Stimulated activated CD4-positive, alpha-beta T cell treated with anti-CD3 and anti-CD28 coated beads, Interleukin-12 subunit alpha, Interleukin-12 subunit beta, amount 100 ng/mL, for 48 hours (primary cell): ENCODE data around the gene CXCL8.
"Not testable (repeated sequence)": the region's sequence is repeated elsewhere in the genome, so short reads cannot be mapped to it uniquely, and the experiment has no call there.

Source experiments
- DNase-seq, 3 donors: peaks; one replicate each; pipeline ENCODE4 v3.0.0-alpha.2; 2020; ENCODE audit warnings: low read depth in 2 of 3, low spot score in 1 of 3

CXCL8 gene

DNA sequence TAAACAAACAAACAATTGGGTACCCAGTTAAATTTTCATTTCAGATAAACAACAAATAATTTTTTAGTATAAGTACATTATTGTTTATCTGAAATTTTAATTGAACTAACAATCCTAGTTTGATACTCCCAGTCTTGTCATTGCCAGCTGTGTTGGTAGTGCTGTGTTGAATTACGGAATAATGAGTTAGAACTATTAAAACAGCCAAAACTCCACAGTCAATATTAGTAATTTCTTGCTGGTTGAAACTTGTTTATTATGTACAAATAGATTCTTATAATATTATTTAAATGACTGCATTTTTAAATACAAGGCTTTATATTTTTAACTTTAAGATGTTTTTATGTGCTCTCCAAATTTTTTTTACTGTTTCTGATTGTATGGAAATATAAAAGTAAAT, 2.9 kb downstream of the CXCL8 start:
- no peak for DNase-seq

DNA sequence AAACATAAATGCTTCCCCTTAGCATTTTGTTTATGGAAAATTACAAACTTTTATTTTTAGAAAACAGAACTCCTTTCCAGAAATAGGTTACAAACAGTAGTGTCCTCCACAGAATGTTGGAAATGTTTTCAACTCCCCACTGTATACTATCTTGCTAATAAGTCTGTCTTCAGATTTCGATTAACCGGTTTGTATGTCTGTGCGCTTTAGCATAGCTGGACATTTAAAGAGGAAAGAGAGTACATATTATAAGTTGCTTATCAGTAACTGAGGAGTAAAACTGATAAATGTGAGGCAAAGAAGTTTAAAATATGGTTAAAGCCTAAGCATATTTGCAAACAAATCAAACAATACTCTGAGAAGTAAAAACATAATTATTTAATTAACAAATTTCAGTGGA, 3.4 kb downstream of the CXCL8 start:
- DNase-seq, result no peak

DNA sequence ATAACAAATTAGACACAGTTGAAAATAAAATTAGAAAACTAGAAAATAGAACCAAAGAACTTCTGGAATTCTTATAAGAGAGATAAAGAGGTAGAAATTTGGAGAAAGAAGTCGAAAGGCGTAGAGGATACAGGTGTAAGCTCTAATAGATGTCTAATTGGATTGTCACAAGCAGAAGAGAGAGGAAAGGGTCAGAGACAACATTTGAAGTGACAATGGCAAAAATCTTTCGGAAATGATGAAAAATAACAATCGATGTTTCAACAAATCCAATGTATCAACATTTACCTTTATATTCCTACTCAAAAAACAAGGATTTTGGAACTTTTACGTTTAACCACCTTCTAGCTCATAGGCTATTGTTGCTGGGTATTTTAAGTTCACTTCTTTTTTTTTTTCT, 3.8 kb downstream of the CXCL8 start:
- DNase-seq, result no peak

DNA sequence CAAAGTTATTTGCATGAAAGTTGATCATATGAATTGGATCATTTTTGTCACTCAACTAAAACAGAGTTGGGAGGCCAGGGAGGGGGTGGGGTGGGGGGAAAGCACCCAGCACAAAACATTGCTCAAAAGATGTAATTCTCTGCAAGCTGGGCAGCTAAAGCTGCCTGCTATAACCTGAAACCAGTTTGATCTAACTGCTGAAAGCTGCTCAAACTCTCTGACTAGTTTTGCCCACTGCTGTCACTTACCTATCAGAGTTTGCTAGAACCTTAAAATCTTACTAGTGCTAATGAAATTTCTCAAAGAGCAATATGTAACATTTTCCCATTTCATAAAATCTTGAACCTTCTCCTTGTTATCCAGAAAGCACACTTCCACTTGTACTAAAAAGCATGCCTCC, 10.4 kb downstream of the CXCL8 start:
- DNase-seq, result no peak

DNA sequence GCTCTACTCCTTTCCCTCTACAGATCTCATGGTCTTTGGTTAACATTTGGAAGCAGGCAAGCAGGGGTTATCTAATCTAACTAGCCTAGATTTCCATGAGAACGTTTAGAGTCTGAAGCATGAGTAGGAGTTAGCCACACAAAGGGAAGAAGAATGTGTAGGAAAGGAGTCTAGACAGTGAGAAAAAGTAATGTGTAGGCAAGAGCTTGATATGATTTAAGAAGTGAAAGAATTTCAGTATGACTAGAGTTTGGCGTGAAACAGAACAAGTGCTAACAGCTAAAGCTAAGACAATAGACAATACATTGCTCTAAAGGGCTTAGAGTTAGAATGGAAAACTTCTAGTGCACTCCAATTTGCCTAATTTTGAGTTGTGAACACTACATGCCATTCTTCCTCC, 10.8 kb downstream of the CXCL8 start:
- DNase-seq, result no peak

DNA sequence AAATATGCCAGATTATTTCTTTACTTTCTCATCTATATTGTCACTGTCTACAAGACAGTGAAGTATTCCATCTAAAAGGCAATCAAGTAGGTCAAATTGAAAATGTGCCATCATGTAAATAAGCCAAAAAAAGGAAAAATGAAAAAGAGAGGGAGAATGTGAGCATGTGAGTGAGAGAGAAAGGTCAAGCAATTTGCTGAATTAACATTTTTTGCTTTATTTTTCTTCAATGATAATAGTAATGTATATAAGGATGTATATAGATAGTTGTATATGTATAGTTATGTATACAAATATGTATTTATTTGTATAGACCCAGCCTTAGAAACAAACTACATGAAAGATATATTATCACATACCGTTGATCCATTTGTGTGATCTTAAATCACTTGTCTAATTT, 11.5 kb downstream of the CXCL8 start:
- no peak for DNase-seq

DNA sequence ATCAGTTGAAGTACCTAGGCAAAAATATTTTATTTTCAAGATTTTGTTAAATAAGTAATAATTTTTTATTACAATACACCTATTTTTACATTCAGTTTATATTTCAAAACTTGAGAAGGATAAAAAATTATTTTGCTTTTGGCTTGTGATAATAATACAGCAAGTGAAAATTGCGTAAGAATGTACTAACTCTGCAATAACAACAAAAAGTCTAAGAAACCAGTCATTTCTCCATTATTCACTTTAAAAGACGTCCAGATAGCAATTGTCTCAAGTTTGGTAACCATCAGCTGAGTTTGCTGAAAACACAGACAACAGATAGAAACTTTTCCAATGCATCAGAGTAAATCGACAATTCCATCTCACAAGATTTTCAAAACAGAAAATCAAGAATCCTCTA, 12.1 kb downstream of the CXCL8 start:
- no peak for DNase-seq

DNA sequence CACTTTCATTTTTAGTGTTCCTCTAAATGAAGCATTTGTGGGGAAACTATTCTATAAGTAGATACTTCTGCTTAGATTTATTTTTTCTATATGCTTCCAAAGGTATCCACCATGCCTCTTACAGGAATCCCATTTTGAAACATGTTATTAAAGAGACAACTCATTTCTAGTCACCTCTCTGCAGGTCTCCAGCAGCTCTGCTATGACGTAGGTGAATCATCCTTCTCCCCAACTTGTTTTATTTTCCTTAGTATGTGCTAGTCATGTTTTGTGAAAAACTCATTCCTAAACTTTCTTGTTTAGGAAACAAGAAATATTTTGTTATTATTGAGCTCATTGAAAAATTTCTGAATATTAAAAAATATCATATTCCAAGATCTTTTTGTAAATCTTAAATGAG, 12.8 kb downstream of the CXCL8 start:
- no peak for DNase-seq

DNA sequence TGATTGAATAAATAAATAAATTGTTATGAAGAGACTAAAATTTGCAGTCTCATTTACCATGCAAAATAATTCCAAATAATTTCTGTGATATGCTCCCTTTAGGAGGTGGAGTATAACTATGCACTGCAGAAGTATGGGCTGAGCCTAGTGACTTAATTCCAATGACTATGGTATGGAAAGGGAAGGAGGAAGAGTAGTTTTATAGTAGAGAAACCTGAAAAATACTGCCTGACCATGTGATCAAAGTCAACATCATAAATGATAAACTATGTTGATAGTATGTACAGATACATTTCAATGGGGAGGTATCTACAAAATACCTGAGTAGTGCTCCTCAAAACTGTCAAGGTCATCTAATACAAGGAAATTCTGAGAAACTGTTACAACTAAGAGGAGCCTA, 14.6 kb downstream of the CXCL8 start:
- no peak for DNase-seq

DNA sequence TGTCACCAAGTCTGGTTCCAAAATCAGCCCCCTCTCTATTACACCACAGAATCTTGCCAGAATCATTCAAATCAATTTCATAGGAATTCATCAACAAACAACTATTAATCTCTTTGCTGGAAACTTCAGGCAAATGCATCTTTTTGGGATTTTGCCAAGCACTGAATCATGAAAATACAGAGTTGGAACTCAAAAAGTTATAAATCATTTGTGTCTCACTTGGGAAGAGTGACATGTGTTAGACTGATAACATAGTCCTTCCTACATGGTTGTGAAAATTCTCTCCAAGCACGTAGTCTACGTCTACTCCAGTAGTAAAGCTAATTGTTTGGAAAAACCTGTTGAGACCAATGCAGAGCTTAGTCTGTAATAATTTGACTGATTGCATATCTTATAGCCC, 19.0 kb downstream of the CXCL8 start:
- no peak for DNase-seq

DNA sequence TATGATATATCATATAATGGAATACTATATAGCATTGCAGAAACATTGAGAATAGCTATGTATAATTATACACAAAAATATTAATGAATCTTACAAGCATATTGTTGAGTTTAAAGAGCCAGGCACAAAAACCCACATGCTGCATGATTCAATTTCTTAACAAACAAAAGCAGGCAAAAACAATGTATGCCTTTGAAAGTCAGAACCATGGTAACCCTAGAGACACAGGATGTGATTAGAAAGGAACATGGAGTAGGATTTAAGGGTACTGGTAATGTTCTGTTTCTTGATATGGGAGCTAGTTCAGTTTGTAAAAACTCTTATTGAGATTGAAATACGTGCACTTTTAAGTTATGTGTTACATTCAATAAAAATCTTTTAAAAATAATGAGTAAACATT, 21.5 kb downstream of the CXCL8 start:
- DNase-seq, result no peak

DNA sequence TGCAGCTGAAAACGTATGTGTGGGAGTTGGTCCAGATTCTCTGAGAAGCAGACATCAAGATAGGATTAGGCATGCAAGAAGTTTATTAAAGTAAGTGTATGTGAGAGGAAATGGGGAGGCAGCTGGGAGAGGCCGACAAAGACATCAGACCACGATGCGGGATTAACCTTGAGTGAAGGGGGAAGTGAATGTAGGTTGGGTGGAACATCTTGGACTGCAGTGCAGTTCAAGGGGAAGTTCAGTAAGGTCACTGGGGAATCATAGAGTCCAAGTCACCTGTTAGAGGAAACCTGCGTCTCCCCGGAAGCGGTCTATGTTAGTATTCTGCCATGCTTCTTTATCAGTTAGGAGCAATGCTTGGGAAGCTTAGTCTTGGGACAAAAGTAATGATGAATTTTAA, 22.0 kb downstream of the CXCL8 start:
- DNase-seq, result no peak

DNA sequence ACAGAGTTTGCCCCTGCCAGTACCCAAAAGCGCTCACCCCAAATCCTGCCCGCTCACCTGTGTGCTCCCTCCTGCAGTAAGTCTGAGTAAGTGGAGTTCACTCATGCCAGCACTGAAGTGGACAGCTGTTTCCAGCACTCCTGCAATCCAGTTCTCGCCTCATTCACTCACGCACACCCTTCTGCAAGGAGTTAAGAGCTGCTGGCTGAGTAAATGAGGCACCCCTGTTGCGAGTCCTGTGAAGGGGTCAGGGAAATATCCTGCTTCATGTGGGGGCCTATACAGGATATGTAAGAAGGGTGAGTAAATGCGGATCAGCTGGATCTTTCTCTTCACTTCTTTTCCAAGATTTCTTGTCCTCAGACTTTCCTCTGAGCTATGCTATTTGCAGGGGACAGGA, 23.5 kb downstream of the CXCL8 start:
- no peak for DNase-seq

DNA sequence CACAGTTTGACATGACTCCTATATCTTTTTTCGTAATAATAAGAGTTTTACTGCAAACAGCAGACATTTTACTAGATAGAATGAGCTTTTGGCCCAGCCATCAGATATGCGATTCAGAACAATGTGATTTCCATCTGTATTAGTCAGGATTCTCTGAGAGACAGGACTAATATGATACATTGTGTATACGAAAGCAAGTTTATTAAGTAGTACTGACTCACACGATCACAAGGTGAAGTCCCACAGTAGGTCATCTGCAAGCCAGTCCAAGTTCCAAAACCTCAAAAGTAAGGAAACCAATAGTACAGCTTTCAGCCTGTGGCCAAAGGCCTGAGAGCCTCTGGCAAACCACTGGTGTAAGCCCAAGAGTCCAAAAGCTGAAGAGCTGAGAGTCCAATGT, 24.1 kb downstream of the CXCL8 start:
- DNase-seq, result no peak

DNA sequence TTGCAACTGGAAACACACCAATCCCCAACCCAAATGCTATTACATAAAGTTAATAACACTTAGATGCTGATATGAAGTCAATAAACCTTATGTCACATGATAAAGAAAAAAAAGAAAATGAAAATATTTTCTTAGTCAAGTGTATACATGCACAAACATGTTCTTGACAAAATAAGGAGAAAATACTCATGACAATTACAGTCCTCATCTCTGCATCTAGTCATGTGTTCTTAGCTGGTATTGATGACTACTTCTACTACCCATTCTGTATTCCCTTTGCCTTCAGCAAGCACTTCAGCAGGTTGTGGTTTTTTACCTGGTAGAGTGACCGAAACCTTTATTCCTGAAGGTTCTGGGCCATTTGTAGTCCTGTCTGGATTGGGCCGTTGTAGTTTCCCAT, 24.9 kb downstream of the CXCL8 start:
- DNase-seq, result no peak

DNA sequence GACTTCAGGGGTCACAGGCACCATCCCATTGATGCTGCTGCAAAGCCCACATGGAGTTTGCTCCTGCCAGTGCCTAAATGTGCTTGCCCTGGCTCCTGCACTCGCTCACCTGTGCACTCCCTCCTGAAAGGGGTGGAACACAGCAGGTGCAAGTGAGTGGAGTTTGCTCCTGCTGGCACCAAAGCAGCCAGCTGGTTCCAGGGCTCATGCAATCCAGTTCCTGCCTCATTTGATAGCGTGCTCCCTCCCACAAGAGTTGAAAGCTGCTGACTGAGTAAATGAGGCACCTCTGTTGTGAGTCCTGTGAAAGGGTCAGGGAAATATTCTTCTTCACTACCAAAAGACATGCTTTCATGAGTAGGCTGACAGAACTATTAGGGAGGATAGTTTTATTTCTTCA, 30.5 kb downstream of the CXCL8 start:
- DNase-seq, result no peak

DNA sequence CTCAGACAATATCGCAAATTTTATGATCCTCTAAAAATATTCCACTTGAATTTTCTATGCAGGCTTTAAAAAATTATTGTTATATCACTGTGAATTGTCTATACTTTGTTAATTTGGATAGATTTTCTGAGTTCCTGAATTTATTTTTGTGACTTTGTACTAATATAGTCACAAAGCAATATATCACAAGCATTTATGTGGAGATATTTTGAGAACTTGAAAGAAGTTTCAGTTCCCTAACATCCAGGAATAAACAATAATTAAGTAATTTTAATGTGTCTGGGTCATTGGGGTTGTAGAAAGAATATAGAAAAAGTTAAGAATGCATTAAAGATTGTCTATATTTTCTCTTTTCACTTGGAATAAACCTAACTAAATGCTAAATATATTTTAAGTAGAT, 32.0 kb downstream of the CXCL8 start:
- no peak for DNase-seq

DNA sequence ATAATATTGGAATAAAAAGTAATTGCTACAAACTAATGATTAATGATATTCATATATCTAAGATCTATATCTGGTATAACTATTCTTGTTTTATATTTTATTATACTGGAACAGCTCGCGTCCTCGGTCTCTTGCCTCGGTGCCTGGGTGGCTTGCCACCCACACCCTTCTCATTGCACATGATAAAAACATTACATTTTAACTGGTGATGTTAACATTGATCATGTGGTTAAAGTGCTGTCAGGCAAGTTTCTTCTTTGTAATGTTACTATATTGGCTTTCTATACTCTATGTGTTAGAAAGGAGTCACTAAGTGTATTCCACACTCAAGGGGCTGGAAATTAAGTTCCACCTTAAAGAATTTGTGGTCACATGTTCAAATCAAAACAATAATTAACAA, 34.0 kb downstream of the CXCL8 start:
- not testable (repeated sequence) for DNase-seq

DNA sequence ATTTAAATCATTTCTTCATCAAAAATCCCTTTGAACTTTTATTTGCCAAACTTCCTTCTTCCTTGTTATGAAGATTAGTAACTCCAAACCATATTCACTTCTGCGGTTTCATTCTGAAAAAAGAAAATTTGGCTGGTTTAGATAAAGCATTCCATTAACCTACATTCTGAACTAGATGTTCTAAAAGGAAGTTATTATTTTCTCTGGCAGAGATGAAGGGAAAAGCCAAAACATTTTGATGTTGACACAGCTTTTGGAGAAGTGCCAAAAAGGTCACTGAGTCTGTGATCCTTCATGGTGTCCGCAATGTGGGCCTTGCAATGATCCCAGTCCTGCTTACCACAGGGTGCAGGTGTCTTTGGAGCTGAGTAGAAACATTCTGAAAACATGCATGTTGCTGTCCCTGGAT, 36.0 kb downstream of the CXCL8 start:
- DNase-seq, result no peak

DNA sequence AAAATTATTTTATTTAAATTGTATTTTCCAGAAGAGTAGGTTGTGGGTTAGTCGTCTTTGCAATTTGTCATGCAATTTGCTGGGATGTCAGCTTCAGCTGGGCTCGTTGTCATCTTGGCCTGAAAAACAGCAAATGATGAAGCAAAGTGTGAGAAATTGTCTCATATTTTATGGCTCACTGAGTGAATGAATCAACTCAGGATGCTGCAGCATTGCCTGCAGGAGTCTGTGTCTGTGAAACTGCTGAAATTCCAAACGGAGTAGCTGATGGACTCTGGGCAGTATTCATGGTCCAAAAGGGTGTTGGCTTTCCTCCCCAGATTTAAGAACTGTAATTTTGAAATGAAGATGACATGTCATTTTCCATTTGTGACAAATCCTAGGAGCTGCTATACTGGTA, 37.2 kb downstream of the CXCL8 start:
- no peak for DNase-seq

DNA sequence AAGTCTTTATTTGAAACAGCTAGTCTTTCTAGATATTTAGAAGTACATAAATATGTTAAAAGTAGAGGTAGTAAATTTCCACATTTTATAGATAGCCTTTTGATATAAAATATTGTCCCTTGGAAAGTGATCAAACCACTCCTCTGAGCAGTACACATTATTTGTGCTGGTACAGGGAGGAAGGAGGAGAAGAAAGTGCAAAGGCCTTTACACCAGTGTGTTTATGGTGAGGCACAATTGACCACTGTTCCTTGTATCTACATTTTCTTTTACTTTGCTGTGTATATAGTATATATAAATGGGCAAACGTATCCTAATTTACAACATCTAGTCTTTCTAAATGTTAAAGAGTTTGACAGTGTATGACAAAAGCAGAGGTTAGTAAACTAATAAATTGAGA, 39.9 kb downstream of the CXCL8 start:
- no peak for DNase-seq

DNA sequence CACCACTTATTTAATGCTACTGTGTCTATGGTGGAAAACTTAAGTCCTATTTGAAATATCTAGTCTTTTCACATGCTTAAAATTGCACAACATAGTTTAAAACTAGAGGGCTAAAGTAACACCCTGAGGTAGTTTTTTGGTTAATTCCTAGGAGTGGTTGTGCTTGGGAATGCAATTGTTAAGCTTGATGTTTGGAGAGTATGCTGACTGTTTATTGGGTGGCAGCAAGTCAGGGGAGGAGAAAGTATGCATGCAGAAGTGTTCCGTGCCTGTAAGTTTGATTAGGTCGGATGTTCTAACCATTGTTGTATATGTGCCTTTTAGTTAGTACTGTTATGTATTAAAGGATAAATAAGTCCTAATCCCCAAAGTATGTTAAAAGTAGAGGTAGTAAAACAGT, 40.5 kb downstream of the CXCL8 start:
- DNase-seq, result no peak

DNA sequence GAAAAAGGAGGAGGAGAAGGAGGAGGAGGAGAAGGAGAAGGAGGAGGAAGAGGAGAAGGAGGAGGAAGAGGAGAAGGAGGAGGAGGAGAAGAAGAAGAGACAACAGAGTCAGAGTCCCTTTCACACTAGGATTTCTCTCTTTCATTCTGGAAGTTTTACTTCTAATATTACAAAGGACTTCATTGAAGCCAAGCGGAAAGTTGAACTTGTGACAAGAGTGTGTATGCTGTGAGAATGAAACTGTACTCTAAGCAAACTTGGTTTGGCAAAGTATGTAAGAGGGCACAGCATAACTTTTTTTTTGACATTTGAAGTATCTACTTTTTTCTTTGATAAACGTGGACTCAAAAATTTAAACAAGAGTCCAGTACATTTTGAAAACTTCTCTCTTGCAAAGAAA, 48.0 kb downstream of the CXCL8 start:
- no peak for DNase-seq
